GM21360 (cell line): Measurements from ENCODE around the gene GRID2.

Experiments used
- ATAC-seq: cut with Tn5 transposase; IDR thresholded peaks from one replicate; pipeline ENCODE4 v1.9.1; 2021; ENCODE audit warnings: mild to moderate bottlenecking, moderate library complexity; ENCODE audit not compliant: unreplicated experiment

Gene GRID2

GRCh38 chr4:93061826-93062225 is 758.1 kb downstream of the GRID2 start:
- ATAC-seq: no peak

GRCh38 chr4:93063325-93063724 is 759.6 kb downstream of the GRID2 start:
- ATAC-seq: no peak

GRCh38 chr4:93065790-93066189 is 762.0 kb downstream of the GRID2 start:
- no peak for ATAC-seq

GRCh38 chr4:93066749-93067148 is 763.0 kb downstream of the GRID2 start:
- no peak for ATAC-seq

- no peak for ATAC-seq
Observed at GRCh38 chr4:93072292-93072691, 768.5 kb downstream of the GRID2 start.

GRCh38 chr4:93080316-93080715 is 776.5 kb downstream of the GRID2 start:
- ATAC-seq: no peak

- ATAC-seq: no peak
Observed at GRCh38 chr4:93084599-93085305, 781.0 kb downstream of the GRID2 start.

- no peak for ATAC-seq
Observed at GRCh38 chr4:93086356-93086755, 782.6 kb downstream of the GRID2 start.

GRCh38 chr4:93092765-93093164 is 789.0 kb downstream of the GRID2 start:
- ATAC-seq: no peak

GRCh38 chr4:93103042-93103441 is 799.3 kb downstream of the GRID2 start:
- ATAC-seq: no peak

GRCh38 chr4:93116624-93117023 is 812.9 kb downstream of the GRID2 start:
- no peak for ATAC-seq

- ATAC-seq: no peak
Observed at GRCh38 chr4:93127489-93127888, 823.7 kb downstream of the GRID2 start.

GRCh38 chr4:93132631-93133030 is 828.9 kb downstream of the GRID2 start:
- ATAC-seq: no peak

- no peak for ATAC-seq
Observed at GRCh38 chr4:93139118-93139517, 835.4 kb downstream of the GRID2 start.

GRCh38 chr4:93143902-93144301 is 840.1 kb downstream of the GRID2 start:
- ATAC-seq: no peak

GRCh38 chr4:93144644-93145043 is 840.9 kb downstream of the GRID2 start:
- no peak for ATAC-seq

- ATAC-seq: no peak
Observed at GRCh38 chr4:93147524-93148212, 843.9 kb downstream of the GRID2 start.

- no peak for ATAC-seq
Observed at GRCh38 chr4:93152491-93152890, 848.7 kb downstream of the GRID2 start.

GRCh38 chr4:93157986-93158385 is 854.2 kb downstream of the GRID2 start:
- ATAC-seq: no peak

- no peak for ATAC-seq
Observed at GRCh38 chr4:93168053-93168452, 864.3 kb downstream of the GRID2 start.

- ATAC-seq: no peak
Observed at GRCh38 chr4:93169966-93170365, 866.2 kb downstream of the GRID2 start.

GRCh38 chr4:93174598-93174997 is 870.8 kb downstream of the GRID2 start:
- no peak for ATAC-seq

- no peak for ATAC-seq
Observed at GRCh38 chr4:93178279-93178678, 874.5 kb downstream of the GRID2 start.
